GM21528 (cell line): ENCODE results near the gene PACRG.

Source experiments
- ATAC-seq: cut with Tn5 transposase; IDR thresholded peaks from one replicate; pipeline ENCODE4 v1.9.1; 2021; ENCODE audit warnings: mild to moderate bottlenecking, moderate library complexity; ENCODE audit not compliant: unreplicated experiment, low FRiP score

PACRG gene

GRCh38 chr6:163356324-163356723 lies 628.5 kb downstream of the PACRG start:
- ATAC-seq = no peak

DNA sequence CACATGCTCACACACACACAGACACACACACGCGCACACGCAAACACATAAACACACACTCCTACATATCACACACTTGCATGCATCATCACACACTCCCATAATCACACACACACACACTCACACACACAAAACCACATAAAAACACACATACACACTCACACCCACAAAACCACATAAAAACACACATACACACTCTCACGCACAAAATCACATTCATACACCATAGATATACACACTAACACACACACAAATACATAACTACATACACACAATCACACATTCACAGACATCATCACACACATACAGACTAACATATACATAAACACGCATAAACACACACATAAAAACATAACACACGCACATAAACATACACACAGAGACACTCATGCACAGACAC lies 629.0 kb downstream of the PACRG start:
- ATAC-seq = no peak

GRCh38 chr6:163364641-163365040 lies 636.9 kb downstream of the PACRG start:
- no peak for ATAC-seq
